NCI-H2171 treated with DMSO at 0.1 percent for 48 hours (cell line): ENCODE data around the gene ISCA1.

Source experiments
- DNase-seq: peaks from one replicate; lab custom pipeline; 2025; lab: John Stamatoyannopoulos, UW

ISCA1 gene

DNA sequence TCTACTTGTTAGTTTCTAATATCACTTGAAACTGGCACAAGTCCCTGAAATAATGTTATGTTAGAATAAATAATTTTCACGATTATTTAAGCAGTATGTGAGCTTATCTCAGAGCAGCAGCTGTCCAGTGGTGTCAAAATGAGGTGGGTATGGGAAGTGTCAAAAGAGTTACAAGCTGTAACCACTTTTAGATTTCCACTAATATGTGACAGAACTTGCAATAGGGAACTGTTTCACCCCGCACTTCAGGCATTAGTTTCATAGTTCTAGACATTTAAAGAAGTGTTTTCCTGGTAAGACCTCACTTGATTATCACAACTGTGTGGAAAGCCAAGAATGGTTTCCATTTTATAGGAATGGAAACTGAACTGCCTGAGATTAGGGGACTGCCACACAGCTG lies 2.9 kb upstream of the ISCA1 start:
- no peak for DNase-seq

- DNase-seq = peak; percentile 17
Measured at GRCh38 chr9:86282979-86283535, 719 bp upstream of the ISCA1 start.

GRCh38 chr9:86281593-86282076 lies 703 bp downstream of the ISCA1 start:
- DNase-seq = peak; percentile 63

- DNase-seq = no peak
Measured at GRCh38 chr9:86280580-86280979, 1.8 kb downstream of the ISCA1 start.

DNA sequence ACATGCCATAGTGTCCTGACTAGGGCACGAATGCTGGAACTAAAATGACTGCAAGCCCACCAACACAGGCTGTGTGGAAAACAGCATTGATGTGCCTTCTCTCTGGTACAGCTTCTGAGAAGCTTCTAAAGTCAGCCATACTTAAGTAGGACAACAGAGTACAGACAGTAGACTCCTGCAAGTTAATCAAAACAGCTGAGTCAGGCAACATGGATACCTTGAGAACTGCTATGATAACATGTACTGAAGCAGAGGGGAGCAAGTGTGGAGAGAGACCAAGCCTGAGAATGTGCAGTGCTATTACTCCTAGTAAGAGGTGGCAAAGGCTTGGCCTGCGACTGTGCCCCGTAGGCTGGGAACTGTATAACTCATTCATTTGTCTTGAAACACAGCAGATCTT lies 2.5 kb downstream of the ISCA1 start:
- no peak for DNase-seq

- DNase-seq = no peak
Measured at GRCh38 chr9:86277072-86277471, 5.3 kb downstream of the ISCA1 start.

DNA sequence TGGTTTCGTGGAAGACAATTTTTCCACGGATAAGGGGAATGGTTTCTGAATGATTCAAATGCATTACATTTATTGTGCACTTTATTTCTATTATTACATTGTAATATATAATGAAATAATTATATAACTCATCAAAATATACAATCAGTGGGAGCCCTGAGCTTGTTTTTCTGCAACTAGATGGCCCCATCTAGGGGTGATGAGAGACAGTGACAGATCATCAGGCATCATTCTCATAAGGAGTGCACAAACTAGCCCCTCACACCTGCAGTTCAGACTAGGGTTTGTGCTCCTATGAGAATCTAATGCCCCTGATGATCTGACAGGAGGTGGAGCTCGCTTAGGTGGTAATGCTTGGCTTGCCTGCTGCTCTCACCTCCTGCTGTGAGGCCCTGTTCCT lies 6.4 kb downstream of the ISCA1 start:
- no peak for DNase-seq

DNA sequence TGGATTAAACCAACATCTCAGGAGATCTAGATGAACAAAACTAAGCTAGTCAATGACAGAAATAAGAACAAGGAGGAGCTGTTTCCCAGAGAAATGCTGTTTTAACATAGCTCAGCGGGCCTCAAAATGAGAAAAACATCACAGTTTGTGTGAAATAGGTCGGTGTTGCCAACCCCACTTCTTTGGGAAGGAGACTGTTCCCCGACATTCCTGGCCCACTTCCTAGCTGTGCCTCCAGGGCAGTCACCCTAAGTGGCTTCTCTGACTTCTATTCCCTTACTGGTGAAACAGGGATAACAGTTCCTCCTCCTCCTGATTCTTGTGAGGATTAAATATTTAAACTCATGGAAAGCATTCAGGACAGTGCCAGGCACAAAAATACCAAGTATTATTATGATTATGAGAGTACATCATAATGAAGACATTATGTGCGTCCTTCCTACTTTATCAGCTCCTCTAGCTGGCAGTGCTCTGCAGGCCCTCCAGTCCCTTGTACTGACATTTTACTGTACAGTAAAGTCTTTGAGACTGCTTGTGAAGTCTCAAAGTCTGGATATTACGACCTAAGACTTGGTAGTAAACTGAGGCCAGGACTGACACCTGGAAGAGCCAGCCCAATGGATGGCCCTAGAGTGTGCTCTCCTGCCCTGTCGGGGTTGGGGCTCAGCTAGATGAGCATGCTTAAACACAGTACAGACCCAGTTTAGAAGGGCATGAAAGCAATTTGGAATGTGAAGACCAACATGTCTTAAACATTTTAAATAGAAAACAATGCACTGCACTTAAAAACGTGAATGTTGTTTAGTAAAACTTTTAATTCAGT lies 7.3 kb downstream of the ISCA1 start:
- DNase-seq = no peak

- no peak for DNase-seq
Measured at GRCh38 chr9:86272221-86272620, 10.1 kb downstream of the ISCA1 start.

DNA sequence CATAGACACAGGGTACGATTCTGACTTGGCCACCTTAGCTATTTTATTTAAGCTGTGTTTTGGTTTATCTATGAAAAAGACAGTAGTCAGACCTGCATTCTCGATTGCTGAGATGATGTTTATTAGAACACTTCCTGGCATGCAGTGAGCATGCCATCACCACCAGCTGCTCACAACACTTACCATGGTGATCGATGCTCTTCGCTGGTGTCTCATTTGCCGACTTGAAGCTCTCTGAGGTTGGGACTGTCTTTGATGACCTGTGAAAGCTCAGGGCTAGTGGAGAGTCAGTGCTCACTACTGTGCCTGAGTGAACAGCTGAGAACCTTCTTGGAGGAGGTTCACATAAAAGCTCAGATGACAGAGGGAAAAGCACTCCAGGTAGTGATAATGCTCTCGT lies 18.5 kb downstream of the ISCA1 start:
- DNase-seq = no peak

- no peak for DNase-seq
Measured at GRCh38 chr9:86262492-86262891, 19.8 kb downstream of the ISCA1 start.

DNA sequence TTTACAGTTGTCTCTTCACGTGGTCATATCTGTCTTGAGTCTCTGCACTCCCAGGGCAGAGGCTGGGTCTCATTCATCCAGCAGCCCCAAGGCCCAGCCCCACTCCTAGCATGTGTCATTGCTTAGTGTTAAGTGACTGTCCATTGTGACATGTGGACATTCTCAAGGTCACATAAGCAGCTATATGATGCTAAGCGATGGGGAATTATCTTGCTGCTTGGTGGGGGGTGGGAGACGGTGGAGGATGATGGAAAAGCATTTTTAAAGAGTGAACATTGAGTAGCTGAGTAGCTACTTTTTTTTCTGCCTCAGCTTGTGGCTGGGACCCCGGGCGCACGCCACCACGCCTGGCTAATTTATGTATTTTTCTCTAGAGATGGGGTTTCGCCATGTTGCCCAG lies 22.8 kb downstream of the ISCA1 start, which contains the start of gene C9orf153:
Gene C9orf153, minus strand, starts transcription at position 101 of the 400 bp plus-strand sequence. CDS start 30,054 bp downstream, outside the sequence.
- DNase-seq = no peak

GRCh38 chr9:86257391-86257790 lies 24.9 kb downstream of the ISCA1 start:
- DNase-seq = peak; percentile 85

- DNase-seq = no peak
Measured at GRCh38 chr9:86256653-86257052, 25.7 kb downstream of the ISCA1 start.

DNA sequence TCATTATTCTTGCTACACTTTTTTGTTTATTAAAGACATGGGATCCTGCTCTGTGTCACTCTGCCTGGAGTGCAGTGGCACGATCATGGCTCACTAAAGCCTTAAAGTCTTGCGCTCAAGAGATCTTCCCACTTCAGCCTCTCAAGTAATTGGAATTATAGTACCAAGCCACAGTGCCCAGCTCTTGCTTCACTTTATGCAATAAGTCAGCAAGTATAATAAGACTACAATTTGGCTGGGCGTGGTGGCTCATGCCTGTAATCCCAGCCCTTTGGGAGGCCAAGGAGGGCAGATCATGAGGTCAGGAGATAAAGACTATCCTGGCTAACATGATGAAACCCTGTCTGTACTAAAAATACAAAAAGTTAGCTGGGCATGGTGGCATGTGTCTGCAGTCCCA lies 28.8 kb downstream of the ISCA1 start:
- no peak for DNase-seq

GRCh38 chr9:86252870-86253269 lies 29.5 kb downstream of the ISCA1 start:
- no peak for DNase-seq

GRCh38 chr9:86250123-86250522 lies 32.2 kb downstream of the ISCA1 start:
- no peak for DNase-seq

DNA sequence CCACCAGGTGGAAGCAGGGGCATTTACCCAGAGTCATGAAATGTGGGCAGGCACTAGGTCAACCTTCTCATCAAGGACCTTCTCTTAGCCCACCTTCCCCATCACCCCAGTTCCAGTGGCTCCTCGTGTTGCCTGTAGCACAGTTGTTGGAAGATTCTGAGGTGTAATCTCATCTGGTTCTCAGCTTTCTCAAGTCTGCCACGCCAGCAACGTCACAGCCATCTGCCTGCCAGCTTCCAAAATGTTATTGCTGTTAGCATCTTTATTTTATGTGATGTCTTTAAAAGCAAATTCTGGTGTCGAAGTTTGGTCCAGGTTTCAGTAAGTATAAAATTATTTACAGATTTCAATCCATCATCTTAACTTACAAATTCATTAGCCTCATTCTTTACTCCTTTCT lies 33.6 kb downstream of the ISCA1 start:
- DNase-seq = peak; percentile 10

GRCh38 chr9:86246752-86247161 lies 35.6 kb downstream of the ISCA1 start:
- no peak for DNase-seq

DNA sequence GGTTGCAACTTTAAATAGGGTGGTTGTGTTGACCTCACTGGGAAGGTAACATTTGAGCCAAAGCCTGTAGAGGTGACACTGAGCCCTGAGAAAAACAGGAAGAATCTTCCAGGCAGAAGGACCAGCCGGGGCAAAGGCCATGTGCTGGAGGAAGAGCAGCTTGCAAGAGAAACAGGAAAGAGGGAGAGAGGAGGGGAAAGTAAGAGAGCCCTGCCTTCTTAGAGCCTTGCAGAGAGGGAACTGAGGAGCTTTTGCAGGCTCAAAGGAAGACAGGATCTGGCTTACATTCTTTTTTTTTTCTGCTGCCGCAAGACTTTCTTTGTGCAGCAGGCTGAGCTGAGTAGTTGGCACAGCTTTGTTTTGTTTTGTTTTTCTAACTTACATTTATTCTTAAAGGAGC lies 40.3 kb downstream of the ISCA1 start:
- DNase-seq = no peak

DNA sequence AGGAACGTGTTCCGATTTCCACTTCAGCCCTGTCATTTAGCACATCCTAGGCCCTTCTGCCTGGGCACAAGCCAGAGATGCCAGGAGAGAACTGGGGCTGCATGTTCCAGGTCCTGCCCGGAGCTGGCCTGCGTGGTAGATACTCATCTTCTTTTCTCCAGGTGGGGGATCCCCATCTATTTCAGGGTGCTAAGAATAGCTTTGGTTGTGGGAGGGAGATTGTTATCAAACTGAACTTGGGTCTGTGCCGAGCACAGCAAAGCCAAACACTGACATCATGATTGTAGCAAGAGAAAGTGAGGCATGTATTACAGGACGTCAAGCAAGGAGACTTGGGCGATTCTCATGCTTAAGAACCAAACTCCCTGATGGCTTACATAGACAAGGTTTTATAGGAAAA lies 41.1 kb downstream of the ISCA1 start:
- no peak for DNase-seq

GRCh38 chr9:86238861-86239770 lies 43.2 kb downstream of the ISCA1 start:
- peak; percentile 38 for DNase-seq
